ENCODE measurements around the gene ABI3. TPM values are rescaled to one million over a fixed set of nuclear protein-coding genes. Genes with fewer than 3 reads are reported as not detected.

The ABI3 gene
- total and polyA plus RNA-seq, 9 of the 15 experiments (the other 6 are each of a cell fraction or from before 2014, with no cell fraction given): not detected

DNA sequence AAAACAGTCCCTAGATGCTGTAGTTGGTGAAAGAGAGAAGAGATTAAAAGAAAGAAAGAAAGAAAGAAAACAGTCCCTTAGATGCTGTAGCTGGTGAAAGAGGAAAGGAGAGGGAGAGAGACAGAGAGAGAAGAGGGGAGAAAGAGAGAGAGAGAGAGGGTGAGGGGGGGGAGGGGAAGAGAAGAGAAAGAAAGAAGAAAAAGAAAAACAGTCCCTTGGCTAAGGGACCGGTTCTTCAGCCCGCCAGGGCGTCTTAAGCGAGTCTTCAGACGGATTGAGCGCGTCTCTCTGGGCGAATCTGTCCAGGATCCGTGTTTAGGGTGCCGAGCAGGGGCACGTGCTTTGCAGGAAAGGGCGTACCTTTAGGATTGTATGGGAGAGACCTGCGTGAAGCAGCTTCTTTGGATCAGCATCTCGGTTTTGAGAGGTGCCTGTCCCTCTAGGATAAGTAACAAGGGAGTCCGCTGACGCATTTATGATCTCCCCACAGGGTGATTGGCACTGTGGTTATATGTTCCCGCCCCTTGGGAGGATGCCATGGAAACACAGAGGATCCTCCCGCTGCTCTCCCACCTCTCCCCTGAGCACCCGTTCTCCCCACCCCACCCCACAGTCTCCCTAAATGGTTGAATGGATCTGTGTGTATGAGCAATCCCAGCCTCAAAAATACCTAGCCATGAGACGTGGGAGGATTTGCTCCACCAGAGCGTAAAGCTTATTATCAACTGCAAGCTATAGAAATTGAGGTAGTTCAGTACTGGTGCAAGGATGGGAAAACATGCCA, 16.8 kb upstream of the ABI3 start (continued):
- TF ChIP-seq ZNF274 (IDR thresholded peaks at IDR 0.05; ENCODE audit: borderline replicate concordance, low read depth, low read length) (no peak), ETV5 (CRISPR knock-in tag; IDR thresholded peaks at IDR 0.05; ENCODE audit: low read depth) (no peak), ZNF311 (CRISPR knock-in tag; IDR thresholded peaks at IDR 0.05) (no peak), SETDB1 (IDR thresholded peaks at IDR 0.05; ENCODE audit: low read length) (no peak), SMAD3 (CRISPR knock-in tag; conservative IDR thresholded peaks at IDR 0.05) (no peak), CBX3 (IDR thresholded peaks at IDR 0.05; ENCODE audit: borderline replicate concordance in 1 of 2, low read length in 2 of 2) (no peak), NFXL1 (CRISPR knock-in tag; IDR thresholded peaks at IDR 0.05) (no peak)
- TF ChIP-seq, protein P1, sequence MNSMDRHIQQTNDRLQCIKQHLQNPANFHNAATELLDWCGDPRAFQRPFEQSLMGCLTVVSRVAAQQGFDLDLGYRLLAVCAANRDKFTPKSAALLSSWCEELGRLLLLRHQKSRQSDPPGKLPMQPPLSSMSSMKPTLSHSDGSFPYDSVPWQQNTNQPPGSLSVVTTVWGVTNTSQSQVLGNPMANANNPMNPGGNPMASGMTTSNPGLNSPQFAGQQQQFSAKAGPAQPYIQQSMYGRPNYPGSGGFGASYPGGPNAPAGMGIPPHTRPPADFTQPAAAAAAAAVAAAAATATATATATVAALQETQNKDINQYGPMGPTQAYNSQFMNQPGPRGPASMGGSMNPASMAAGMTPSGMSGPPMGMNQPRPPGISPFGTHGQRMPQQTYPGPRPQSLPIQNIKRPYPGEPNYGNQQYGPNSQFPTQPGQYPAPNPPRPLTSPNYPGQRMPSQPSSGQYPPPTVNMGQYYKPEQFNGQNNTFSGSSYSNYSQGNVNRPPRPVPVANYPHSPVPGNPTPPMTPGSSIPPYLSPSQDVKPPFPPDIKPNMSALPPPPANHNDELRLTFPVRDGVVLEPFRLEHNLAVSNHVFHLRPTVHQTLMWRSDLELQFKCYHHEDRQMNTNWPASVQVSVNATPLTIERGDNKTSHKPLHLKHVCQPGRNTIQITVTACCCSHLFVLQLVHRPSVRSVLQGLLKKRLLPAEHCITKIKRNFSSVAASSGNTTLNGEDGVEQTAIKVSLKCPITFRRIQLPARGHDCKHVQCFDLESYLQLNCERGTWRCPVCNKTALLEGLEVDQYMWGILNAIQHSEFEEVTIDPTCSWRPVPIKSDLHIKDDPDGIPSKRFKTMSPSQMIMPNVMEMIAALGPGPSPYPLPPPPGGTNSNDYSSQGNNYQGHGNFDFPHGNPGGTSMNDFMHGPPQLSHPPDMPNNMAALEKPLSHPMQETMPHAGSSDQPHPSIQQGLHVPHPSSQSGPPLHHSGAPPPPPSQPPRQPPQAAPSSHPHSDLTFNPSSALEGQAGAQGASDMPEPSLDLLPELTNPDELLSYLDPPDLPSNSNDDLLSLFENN (IDR thresholded peaks at IDR 0.05; ENCODE audit: low read depth in 2 of 2, low read length in 2 of 2): no peak
- TF ChIP-seq, protein P2, sequence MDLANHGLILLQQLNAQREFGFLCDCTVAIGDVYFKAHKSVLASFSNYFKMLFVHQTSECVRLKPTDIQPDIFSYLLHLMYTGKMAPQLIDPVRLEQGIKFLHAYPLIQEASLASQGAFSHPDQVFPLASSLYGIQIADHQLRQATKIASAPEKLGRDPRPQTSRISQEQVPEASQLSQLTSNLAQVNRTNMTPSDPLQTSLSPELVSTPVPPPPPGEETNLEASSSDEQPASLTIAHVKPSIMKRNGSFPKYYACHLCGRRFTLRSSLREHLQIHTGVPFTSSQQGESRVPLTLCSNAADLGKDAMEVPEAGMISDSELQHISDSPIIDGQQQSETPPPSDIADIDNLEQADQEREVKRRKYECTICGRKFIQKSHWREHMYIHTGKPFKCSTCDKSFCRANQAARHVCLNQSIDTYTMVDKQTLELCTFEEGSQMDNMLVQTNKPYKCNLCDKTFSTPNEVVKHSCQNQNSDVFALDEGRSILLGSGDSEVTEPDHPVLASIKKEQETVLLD (IDR thresholded peaks at IDR 0.05): peak; percentile 50; the same call in 1 of the 2 replicates
- TF ChIP-seq, protein P3, sequence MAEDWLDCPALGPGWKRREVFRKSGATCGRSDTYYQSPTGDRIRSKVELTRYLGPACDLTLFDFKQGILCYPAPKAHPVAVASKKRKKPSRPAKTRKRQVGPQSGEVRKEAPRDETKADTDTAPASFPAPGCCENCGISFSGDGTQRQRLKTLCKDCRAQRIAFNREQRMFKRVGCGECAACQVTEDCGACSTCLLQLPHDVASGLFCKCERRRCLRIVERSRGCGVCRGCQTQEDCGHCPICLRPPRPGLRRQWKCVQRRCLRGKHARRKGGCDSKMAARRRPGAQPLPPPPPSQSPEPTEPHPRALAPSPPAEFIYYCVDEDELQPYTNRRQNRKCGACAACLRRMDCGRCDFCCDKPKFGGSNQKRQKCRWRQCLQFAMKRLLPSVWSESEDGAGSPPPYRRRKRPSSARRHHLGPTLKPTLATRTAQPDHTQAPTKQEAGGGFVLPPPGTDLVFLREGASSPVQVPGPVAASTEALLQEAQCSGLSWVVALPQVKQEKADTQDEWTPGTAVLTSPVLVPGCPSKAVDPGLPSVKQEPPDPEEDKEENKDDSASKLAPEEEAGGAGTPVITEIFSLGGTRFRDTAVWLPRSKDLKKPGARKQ (CRISPR knock-in tag; IDR thresholded peaks at IDR 0.05): no peak
- TF ChIP-seq, protein P4, sequence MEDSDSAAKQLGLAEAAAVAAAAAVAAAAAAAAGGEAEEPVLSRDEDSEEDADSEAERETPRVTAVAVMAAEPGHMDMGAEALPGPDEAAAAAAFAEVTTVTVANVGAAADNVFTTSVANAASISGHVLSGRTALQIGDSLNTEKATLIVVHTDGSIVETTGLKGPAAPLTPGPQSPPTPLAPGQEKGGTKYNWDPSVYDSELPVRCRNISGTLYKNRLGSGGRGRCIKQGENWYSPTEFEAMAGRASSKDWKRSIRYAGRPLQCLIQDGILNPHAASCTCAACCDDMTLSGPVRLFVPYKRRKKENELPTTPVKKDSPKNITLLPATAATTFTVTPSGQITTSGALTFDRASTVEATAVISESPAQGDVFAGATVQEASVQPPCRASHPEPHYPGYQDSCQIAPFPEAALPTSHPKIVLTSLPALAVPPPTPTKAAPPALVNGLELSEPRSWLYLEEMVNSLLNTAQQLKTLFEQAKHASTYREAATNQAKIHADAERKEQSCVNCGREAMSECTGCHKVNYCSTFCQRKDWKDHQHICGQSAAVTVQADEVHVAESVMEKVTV (CRISPR knock-in tag; IDR thresholded peaks at IDR 0.05): no peak

Data from K562 (cell line).